ENCODE data around the gene POLN.

POLN gene

GRCh38 chr4:2241410-2242353 is at the start of gene POLN, which contains the start of gene HAUS3:
POLN (minus strand) TSS chr4:2242121; CDS start chr4:2229231, 12,890 bp downstream.
HAUS3 (minus strand) TSS chr4:2242121; CDS start chr4:2240946, 1,175 bp downstream.
- DNase-seq = peak; percentile 96

GRCh38 chr4:2290974-2291704 is 49.2 kb upstream of the POLN start:
- DNase-seq = no peak

GRCh38 chr4:2290488-2290887 is 48.6 kb upstream of the POLN start:
- no peak for DNase-seq

- DNase-seq = no peak
These were observed 48.0 kb upstream of the POLN start for GRCh38 chr4:2289955-2290333.

GRCh38 chr4:2289311-2289954 is 47.5 kb upstream of the POLN start:
- DNase-seq = no peak

- DNase-seq = no peak
These were observed 46.2 kb upstream of the POLN start for GRCh38 chr4:2288051-2288541.

- no peak for DNase-seq
These were observed 45.6 kb upstream of the POLN start for GRCh38 chr4:2287594-2287915.

GRCh38 chr4:2286904-2287593 is 45.1 kb upstream of the POLN start:
- no peak for DNase-seq

GRCh38 chr4:2285613-2286381 is 43.9 kb upstream of the POLN start:
- DNase-seq = no peak

- no peak for DNase-seq
These were observed 43.2 kb upstream of the POLN start for GRCh38 chr4:2284934-2285612.

GRCh38 chr4:2284161-2284933 is 42.4 kb upstream of the POLN start:
- DNase-seq = no peak

GRCh38 chr4:2283199-2283711 is 41.3 kb upstream of the POLN start:
- no peak for DNase-seq

- peak; percentile 29 for DNase-seq
These were observed 39.8 kb upstream of the POLN start for GRCh38 chr4:2281575-2282343.

- no peak for DNase-seq
These were observed 38.8 kb upstream of the POLN start for GRCh38 chr4:2280531-2281300.

- no peak for DNase-seq
These were observed 36.0 kb upstream of the POLN start for GRCh38 chr4:2277956-2278355.

GRCh38 chr4:2276581-2277325 is 34.8 kb upstream of the POLN start:
- DNase-seq = no peak

- no peak for DNase-seq
These were observed 33.8 kb upstream of the POLN start for GRCh38 chr4:2275546-2276251.
